ENCODE measurements around the gene SLC6A4.
A peak's percentile ranks its signal among the peaks of the same experiment; 100 is the strongest.

The SLC6A4 gene

DNA sequence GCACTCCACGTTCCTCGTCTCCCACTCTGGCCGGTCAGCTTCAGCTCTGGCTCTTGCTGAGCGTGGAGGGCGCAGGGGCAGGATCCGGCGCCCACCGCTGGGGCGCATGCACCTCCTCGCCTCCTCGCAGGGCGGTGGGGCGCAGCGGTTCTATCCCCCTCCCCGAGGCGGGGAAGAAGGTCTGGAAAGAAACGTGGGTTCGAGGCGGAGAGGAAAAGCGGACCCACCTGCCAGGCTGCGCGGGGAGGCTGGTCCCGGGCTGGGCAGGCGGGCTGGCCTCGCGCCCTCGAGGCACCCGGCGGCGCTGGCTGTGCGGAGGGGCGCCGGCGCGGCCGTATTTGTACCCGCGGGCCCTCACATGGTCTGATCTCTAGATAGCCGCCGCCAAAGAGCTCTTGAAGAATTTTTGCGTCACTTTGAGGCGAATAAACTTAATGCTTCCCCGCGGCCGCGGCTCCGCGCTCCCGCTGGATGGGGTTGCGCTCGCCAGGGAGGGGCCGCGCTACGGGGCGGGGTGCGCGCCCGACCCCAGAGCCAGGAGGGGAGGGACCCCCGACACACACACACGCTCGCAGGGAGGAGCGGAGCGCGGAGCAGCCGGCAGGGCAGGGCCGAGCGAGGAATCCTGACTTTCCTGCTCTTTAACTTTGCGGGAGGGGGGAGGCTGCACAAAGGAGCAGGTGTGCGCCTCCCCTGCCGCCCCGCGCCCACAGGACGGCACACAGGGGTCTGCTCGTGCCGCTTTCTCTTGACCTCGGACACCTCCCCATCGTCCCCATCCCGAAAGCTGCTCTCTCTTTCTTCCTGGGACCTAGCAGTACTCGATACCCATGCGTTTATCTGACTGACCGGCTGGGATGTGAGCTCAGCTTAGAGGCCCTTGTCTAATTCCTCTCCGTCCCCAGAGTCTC is at the start of gene SLC6A4:
SLC6A4 (minus strand) TSS at position 312 of the 911 bp plus-strand sequence. CDS start 13,739 bp downstream, outside the sequence.
- TF ChIP-seq MYC (IDR thresholded peaks at IDR 0.05; ENCODE audit: low read depth, low read length), result no peak
- H3K4me3 ChIP-seq (ENCODE audit: low read depth, low read length), result no peak within 1 kb of the TSS
- no peak for DNase-seq (ENCODE audit: low read depth)

DNA sequence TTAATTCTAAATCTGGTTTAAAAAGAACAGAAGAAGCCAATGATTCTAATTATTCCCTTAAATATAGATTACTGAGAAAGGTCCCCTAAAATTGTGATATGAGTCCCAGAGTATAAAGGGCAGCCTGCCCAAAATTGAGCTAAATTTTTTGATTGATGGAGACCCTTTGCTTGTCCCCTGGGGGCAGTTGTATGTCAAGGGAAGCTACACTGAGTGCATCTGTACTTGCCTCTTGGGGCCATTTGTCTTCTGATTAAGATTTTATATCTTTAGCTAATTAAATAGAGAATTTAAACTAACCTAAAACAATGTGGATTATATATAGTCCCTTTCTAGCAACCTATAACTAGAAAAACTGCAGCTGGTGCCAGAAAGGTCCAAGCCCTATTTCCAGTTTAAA is 43.7 kb upstream of the SLC6A4 start:
- TF ChIP-seq POLR2A (IDR thresholded peaks at IDR 0.05; ENCODE audit: extremely low read depth, insufficient read length), result no peak
- TF ChIP-seq, protein P1, sequence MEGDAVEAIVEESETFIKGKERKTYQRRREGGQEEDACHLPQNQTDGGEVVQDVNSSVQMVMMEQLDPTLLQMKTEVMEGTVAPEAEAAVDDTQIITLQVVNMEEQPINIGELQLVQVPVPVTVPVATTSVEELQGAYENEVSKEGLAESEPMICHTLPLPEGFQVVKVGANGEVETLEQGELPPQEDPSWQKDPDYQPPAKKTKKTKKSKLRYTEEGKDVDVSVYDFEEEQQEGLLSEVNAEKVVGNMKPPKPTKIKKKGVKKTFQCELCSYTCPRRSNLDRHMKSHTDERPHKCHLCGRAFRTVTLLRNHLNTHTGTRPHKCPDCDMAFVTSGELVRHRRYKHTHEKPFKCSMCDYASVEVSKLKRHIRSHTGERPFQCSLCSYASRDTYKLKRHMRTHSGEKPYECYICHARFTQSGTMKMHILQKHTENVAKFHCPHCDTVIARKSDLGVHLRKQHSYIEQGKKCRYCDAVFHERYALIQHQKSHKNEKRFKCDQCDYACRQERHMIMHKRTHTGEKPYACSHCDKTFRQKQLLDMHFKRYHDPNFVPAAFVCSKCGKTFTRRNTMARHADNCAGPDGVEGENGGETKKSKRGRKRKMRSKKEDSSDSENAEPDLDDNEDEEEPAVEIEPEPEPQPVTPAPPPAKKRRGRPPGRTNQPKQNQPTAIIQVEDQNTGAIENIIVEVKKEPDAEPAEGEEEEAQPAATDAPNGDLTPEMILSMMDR (IDR thresholded peaks at IDR 0.05; ENCODE audit: low read depth, low read length), result no peak
- no peak for TF ChIP-seq MYC (IDR thresholded peaks at IDR 0.05; ENCODE audit: low read depth, low read length)
- TF ChIP-seq, protein P2, sequence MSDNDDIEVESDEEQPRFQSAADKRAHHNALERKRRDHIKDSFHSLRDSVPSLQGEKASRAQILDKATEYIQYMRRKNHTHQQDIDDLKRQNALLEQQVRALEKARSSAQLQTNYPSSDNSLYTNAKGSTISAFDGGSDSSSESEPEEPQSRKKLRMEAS (IDR thresholded peaks at IDR 0.05; ENCODE audit: low read depth, low read length), result no peak
- DNase-seq (ENCODE audit: low read depth), result no peak
- no peak overlapping the region for H3K4me3 ChIP-seq (ENCODE audit: low read depth, low read length)

DNA sequence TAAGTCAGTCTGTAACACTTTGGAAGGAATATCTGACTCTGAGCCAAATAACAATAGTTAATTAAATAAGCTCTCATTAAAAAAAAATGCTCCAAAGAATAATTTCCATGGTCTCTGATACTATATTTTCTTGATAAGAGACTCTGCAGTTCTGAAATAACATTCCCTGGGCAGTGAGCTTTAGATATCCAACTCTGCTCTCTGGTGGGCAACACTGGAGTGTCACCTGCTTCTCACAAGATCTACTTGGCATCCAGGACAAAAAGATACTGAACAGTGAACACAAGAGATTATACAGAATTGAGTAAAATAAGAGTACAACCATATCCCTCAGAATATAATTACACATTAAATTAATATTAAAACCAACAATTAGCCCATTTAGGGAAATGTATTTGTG is 42.5 kb upstream of the SLC6A4 start:
- TF ChIP-seq, protein P1 (IDR thresholded peaks at IDR 0.05; ENCODE audit: low read depth, low read length), result peak; percentile 41
- TF ChIP-seq MYC (IDR thresholded peaks at IDR 0.05; ENCODE audit: low read depth, low read length), result no peak
- no peak overlapping the region for H3K4me3 ChIP-seq (ENCODE audit: low read depth, low read length)
- peak; percentile 58 for DNase-seq (ENCODE audit: low read depth)

DNA sequence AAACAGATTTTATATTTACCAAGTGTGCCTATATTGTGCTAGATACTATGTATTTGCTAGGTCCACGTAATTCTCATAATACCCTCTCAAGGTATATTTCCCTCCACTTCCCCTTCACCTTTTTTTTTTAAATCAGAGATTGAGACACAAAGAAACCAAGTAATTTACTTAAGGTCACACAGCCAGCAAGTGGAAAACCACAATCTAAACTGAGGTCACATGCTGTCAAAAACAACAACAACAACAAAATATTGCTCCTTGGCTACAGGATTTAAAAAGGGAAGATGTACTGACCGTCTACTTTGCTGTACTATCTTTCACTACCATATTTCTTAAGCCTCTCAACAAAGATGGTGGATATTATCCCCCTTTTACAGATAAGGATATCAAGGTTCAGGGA is 40.4 kb upstream of the SLC6A4 start:
- no peak for DNase-seq (ENCODE audit: low read depth)
- H3K4me3 ChIP-seq (ENCODE audit: low read depth, low read length), result no peak overlapping the region
- TF ChIP-seq, protein P1 (IDR thresholded peaks at IDR 0.05; ENCODE audit: low read depth, low read length), result no peak
- TF ChIP-seq, protein P2 (IDR thresholded peaks at IDR 0.05; ENCODE audit: low read depth, low read length), result no peak
- TF ChIP-seq POLR2A (IDR thresholded peaks at IDR 0.05; ENCODE audit: extremely low read depth, insufficient read length) (no peak), MYC (IDR thresholded peaks at IDR 0.05; ENCODE audit: low read depth, low read length) (no peak)

DNA sequence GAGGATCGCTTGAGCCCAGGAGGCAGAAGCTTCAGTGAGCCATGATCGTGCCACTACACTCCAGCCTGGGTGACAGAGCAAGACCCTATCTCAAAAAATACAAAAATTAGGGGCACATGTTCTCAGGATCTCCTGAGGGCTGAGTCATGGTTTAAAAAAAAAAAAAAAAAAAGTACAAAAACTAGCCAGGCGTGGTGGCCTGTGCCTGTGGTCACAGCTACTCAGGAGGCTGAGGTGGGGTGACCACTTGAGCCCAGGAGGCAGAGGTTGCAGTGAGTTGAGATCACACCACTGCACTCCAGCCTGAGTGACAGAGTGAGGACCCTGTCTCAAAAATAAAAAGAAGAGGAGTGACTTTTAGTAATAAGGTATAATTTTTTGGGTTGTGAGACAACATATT is 39.4 kb upstream of the SLC6A4 start:
- H3K4me3 ChIP-seq (ENCODE audit: low read depth, low read length), result no peak overlapping the region
- no peak for DNase-seq (ENCODE audit: low read depth)
- TF ChIP-seq POLR2A (IDR thresholded peaks at IDR 0.05; ENCODE audit: extremely low read depth, insufficient read length) (no peak), MYC (IDR thresholded peaks at IDR 0.05; ENCODE audit: low read depth, low read length) (no peak)
- TF ChIP-seq, protein P2 (IDR thresholded peaks at IDR 0.05; ENCODE audit: low read depth, low read length), result no peak
- TF ChIP-seq, protein P1 (IDR thresholded peaks at IDR 0.05; ENCODE audit: low read depth, low read length), result no peak

DNA sequence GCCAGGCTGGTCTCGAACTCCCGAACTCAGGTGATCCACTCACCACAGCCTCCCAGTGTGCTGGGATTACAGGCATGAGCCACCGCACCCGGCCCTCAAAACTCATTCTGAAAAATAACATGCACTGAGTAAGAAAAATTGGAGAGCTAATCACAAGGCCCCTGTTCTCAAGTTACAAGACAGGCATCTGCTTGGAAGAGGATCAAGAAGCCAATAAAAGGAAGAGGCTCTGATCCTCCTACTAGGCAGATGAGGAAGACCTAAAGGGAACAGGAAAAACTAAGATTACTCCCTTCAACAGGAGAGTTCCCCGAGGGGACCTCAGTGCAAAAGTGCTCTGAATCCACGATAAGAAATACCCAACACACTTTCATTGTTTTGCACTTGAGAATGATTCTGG is 37.9 kb upstream of the SLC6A4 start:
- no peak for TF ChIP-seq POLR2A (IDR thresholded peaks at IDR 0.05; ENCODE audit: extremely low read depth, insufficient read length)
- TF ChIP-seq, protein P2 (IDR thresholded peaks at IDR 0.05; ENCODE audit: low read depth, low read length), result no peak
- TF ChIP-seq MYC (IDR thresholded peaks at IDR 0.05; ENCODE audit: low read depth, low read length), result no peak
- TF ChIP-seq, protein P1 (IDR thresholded peaks at IDR 0.05; ENCODE audit: low read depth, low read length), result no peak
- H3K4me3 ChIP-seq (ENCODE audit: low read depth, low read length), result no peak overlapping the region
- DNase-seq (ENCODE audit: low read depth), result no peak
